GM21381 (cell line): ENCODE data around the gene CCDC196.

Experiments used
- ATAC-seq: cut with Tn5 transposase; IDR thresholded peaks from one replicate; pipeline ENCODE4 v1.9.1; 2021; ENCODE audit warnings: mild to moderate bottlenecking, moderate library complexity; ENCODE audit not compliant: unreplicated experiment

CCDC196 gene

GRCh38 chr14:66485910-66486421 lies at the start of gene CCDC196:
TSS of gene CCDC196 (plus strand) at chr14:66486371. CDS start at chr14:66486503, 132 bp downstream.
- ATAC-seq: no peak

GRCh38 chr14:66440801-66441200 lies 45.4 kb upstream of the CCDC196 start:
- no peak for ATAC-seq

- no peak for ATAC-seq
These were observed 43.1 kb upstream of the CCDC196 start for GRCh38 chr14:66442953-66443571.

- no peak for ATAC-seq
These were observed 42.4 kb upstream of the CCDC196 start for GRCh38 chr14:66443785-66444184.

- no peak for ATAC-seq
These were observed 41.8 kb upstream of the CCDC196 start for GRCh38 chr14:66444271-66444927.

- no peak for ATAC-seq
These were observed 40.2 kb upstream of the CCDC196 start for GRCh38 chr14:66445936-66446335.

- no peak for ATAC-seq
These were observed 32.7 kb upstream of the CCDC196 start for GRCh38 chr14:66453469-66453868.

- no peak for ATAC-seq
These were observed 26.6 kb upstream of the CCDC196 start for GRCh38 chr14:66459603-66460002.

GRCh38 chr14:66464261-66464660 lies 21.9 kb upstream of the CCDC196 start:
- ATAC-seq: no peak

GRCh38 chr14:66468778-66469367 lies 17.3 kb upstream of the CCDC196 start:
- no peak for ATAC-seq

GRCh38 chr14:66471584-66471983 lies 14.6 kb upstream of the CCDC196 start:
- no peak for ATAC-seq

GRCh38 chr14:66472251-66472650 lies 13.9 kb upstream of the CCDC196 start:
- ATAC-seq: no peak

- no peak for ATAC-seq
These were observed 12.9 kb upstream of the CCDC196 start for GRCh38 chr14:66473223-66473622.

- no peak for ATAC-seq
These were observed 9.2 kb upstream of the CCDC196 start for GRCh38 chr14:66476964-66477363.

- no peak for ATAC-seq
These were observed 8.6 kb upstream of the CCDC196 start for GRCh38 chr14:66477567-66477966.

GRCh38 chr14:66482873-66483272 lies 3.3 kb upstream of the CCDC196 start:
- no peak for ATAC-seq

GRCh38 chr14:66483322-66483721 lies 2.8 kb upstream of the CCDC196 start:
- ATAC-seq: no peak

- no peak for ATAC-seq
These were observed 1.1 kb upstream of the CCDC196 start for GRCh38 chr14:66485029-66485428.

GRCh38 chr14:66487164-66487563 lies 993 bp downstream of the CCDC196 start:
- no peak for ATAC-seq

GRCh38 chr14:66490143-66491111 lies 4.3 kb downstream of the CCDC196 start:
- ATAC-seq: no peak

GRCh38 chr14:66493750-66494149 lies 7.6 kb downstream of the CCDC196 start:
- no peak for ATAC-seq
